Measurements from ENCODE around the gene TTC21A. TPM values are rescaled to one million over a fixed set of nuclear protein-coding genes. Genes with fewer than 3 reads are reported as not detected.

Gene TTC21A
- total RNA-seq, 6 donors from 2014 or later: 7.4 to 52.4 (median 14.3) TPM

DNA sequence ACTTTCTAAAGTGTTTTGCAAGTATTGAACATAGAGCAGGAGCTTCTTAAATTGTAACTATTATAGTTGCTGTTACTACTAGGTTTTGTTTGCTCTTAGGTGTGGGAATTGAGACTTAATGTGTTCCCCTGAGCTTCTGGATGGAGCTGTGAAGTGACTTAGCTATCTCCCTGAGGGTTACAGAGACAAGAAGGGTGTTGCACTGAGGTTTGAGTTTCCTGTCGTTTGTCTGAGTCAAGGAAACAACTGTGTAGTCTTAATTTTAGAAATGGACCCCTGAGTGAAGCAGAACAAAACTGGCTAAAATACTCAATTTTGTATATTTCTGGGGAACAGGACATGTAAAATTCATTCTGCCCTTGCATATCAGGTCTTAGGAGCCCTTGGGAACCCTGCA lies 20.4 kb downstream of the TTC21A start:
- WGBS, 2 donors: 21 to 26% methylated on average over 1 of the region's 1 CpG
- Histone ChIP-seq H3K27me3 (no peaks in the 10 kb centered on the region), H3K9me3 (no peaks in the 10 kb centered on the region), H3K4me1 (peaks cover 34 to 54% (median 35%) of the 10 kb centered on the region in 4 donors), H3K4me3 (no peak overlapping the region), H3K27ac (peak overlapping the region in 3 of 4 donors; percentile 3 to 76 (median 63)), H3K36me3 (no peaks in the 10 kb centered on the region)
- no peak for DNase-seq
- ATAC-seq (ENCODE audit: low FRiP score in 2 of 2): no peak
- TF ChIP-seq EP300 (IDR thresholded peaks at IDR 0.05) (no peak), POLR2AphosphoS5 (IDR thresholded peaks at IDR 0.05) (no peak), POLR2A (IDR thresholded peaks at IDR 0.05) (no peak)
- TF ChIP-seq, protein P1, sequence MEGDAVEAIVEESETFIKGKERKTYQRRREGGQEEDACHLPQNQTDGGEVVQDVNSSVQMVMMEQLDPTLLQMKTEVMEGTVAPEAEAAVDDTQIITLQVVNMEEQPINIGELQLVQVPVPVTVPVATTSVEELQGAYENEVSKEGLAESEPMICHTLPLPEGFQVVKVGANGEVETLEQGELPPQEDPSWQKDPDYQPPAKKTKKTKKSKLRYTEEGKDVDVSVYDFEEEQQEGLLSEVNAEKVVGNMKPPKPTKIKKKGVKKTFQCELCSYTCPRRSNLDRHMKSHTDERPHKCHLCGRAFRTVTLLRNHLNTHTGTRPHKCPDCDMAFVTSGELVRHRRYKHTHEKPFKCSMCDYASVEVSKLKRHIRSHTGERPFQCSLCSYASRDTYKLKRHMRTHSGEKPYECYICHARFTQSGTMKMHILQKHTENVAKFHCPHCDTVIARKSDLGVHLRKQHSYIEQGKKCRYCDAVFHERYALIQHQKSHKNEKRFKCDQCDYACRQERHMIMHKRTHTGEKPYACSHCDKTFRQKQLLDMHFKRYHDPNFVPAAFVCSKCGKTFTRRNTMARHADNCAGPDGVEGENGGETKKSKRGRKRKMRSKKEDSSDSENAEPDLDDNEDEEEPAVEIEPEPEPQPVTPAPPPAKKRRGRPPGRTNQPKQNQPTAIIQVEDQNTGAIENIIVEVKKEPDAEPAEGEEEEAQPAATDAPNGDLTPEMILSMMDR (IDR thresholded peaks at IDR 0.05): no peak

DNA sequence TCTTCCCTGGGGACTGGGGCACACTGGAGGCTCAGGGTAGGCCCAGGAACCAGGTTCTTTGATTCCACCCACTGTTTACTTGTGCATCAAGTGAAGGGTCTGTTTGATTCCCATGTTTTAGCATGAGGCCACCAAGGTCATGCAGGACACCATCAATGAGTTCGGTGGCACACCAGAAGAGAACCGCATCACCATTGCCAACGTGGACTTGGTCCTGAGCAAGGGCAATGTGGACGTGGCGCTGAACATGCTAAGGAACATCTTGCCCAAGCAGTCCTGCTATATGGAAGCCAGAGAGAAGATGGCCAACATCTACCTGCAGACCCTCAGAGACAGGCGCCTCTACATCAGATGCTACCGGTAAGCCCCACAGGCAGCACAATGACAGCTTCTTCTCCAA lies 21.5 kb downstream of the TTC21A start:
- 96 to 100% methylated on average over 2 to 7 of the region's 7 CpGs for WGBS, 2 donors
- DNase-seq (no peak), ATAC-seq (ENCODE audit: low FRiP score in 2 of 2) (no peak)
- H3K27ac ChIP-seq: peak overlapping the region in 1 of 4 donors; percentile 63
- H3K27me3 ChIP-seq: no peaks in the 10 kb centered on the region
- no peaks in the 10 kb centered on the region for H3K9me3 ChIP-seq
- H3K4me1 ChIP-seq: peaks cover 44 to 65% (median 45%) of the 10 kb centered on the region in 4 donors
- H3K4me3 ChIP-seq: no peak overlapping the region
- H3K36me3 ChIP-seq: peaks cover 0 to 6% (median 0%) of the 10 kb centered on the region in 4 donors
- TF ChIP-seq, protein P1 (IDR thresholded peaks at IDR 0.05): no peak
- TF ChIP-seq EP300 (IDR thresholded peaks at IDR 0.05): no peak
- no peak for TF ChIP-seq POLR2A (IDR thresholded peaks at IDR 0.05)
- no peak for TF ChIP-seq POLR2AphosphoS5 (IDR thresholded peaks at IDR 0.05)

DNA sequence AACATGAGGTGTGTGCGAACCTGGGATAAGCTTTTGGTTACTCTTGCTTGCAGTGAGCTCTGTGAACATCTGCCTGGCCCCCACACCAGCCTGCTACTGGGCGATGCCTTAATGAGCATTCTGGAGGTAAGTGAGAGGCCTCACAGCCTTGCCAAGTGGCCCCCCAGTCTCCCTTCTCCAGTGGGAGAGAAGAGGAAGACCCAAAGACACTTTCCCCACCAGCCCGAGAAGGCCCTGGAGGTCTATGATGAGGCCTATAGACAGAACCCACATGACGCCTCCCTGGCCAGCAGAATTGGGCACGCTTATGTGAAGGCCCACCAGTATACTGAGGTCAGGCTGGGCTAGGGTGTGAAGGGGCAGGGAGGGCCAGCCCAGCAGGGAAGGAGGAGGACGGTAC lies 22.5 kb downstream of the TTC21A start:
- no peak for DNase-seq
- Histone ChIP-seq H3K4me1 (peaks cover 54 to 75% (median 55%) of the 10 kb centered on the region in 4 donors), H3K4me3 (no peak overlapping the region), H3K36me3 (peaks cover 0 to 6% (median 0%) of the 10 kb centered on the region in 4 donors), H3K27me3 (no peaks in the 10 kb centered on the region), H3K9me3 (no peaks in the 10 kb centered on the region), H3K27ac (peak overlapping the region in 3 of 4 donors; percentile 31 to 86 (median 82))
- no peak for ATAC-seq (ENCODE audit: low FRiP score in 2 of 2)
- TF ChIP-seq POLR2AphosphoS5 (IDR thresholded peaks at IDR 0.05) (no peak), EP300 (IDR thresholded peaks at IDR 0.05) (no peak)
- WGBS, 2 donors: 87 to 98% methylated on average over 6 of the region's 6 CpGs

DNA sequence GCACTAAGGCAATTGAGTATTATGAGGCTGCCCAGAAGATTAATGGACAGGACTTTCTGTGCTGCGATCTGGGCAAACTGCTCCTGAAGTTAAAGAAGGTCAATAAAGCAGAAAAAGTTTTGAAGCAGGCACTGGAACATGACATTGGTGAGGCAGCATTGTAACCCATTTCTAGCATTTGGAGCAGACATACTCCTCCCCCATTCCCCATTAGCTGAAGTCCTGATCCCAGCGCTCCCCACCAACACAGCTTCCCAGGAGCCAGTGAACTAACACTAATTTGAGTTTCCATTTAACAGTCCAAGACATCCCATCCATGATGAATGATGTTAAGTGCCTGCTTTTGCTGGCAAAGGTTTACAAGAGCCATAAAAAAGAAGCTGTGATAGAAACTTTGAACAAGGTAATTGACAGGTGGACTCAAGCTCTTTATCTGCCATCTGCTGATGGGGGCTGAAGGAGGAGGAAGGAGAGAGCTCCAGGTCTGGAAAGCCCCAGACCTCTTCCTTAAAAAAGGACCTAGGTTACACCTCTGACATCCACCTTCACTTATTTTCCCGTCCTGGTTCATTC lies 23.3 kb downstream of the TTC21A start:
- ATAC-seq (ENCODE audit: low FRiP score in 2 of 2) (no peak), DNase-seq (no peak)
- no peaks in the 10 kb centered on the region for H3K9me3 ChIP-seq
- 69 to 75% methylated on average over 3 of the region's 3 CpGs for WGBS, 2 donors
- TF ChIP-seq POLR2AphosphoS5 (IDR thresholded peaks at IDR 0.05): no peak
- TF ChIP-seq, protein P1 (IDR thresholded peaks at IDR 0.05): no peak
- peak in 1 of 4 donors; percentile 4 for TF ChIP-seq POLR2A (IDR thresholded peaks at IDR 0.05)
- no peak for TF ChIP-seq EP300 (IDR thresholded peaks at IDR 0.05)
- no peak overlapping the region for H3K4me3 ChIP-seq
- H3K27ac ChIP-seq: peak overlapping the region in 3 of 4 donors; percentile 31 to 86 (median 82)
- peaks cover 52 to 75% (median 57%) of the 10 kb centered on the region in 4 donors for H3K4me1 ChIP-seq
- peaks cover 0 to 6% (median 0%) of the 10 kb centered on the region in 4 donors for H3K36me3 ChIP-seq
- no peaks in the 10 kb centered on the region for H3K27me3 ChIP-seq

DNA sequence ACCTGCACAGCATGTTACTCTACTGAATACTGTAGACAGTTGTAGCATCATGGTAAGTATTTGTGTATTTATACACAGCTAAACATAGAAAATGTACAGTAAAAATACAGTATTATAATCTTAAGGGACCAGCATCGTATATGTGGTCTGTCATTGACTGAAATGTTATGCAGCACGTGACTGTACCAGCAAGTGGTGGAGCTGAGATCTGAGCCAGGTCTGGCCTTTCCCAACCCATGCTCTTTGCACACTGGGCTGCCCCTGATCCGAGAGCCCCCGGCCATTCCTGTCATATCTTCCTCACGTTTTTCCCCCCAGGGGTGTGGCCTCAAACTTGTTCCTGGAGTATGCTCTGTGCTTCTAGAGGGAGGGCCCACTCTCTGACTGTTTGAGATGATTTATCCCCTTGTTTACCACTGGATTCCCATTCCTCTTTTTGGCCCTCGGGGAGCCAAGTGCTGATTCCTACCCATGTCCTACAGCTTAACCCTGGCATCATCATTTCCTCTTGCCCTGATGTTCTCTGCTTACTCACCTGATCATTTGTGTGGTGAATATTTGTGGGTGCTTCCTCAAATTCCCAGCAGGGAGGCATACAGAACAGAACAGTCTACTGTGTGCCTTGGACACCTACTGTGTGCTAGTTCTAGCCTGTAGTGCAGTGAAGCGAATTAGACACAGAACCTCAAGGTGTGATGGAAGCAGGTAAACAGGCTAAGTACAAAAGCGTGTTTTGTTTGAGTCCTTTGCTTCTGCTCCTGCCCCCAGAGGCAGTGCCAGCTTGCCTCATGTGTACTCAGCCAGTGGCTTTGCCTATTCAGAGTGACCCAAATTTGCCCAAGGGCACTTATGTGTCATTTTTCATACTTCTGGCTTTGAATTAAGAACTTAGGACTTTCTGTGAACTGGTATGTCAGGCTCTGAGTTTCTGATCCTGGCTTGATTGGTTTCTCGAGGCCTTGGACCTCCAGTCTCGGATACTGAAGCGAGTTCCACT lies 24.9 kb downstream of the TTC21A start:
- DNase-seq (no peak), ATAC-seq (ENCODE audit: low FRiP score in 2 of 2) (peak in 1 of 2 donors; percentile 25)
- 63 to 66% methylated on average over 11 of the region's 11 CpGs for WGBS, 2 donors
- TF ChIP-seq EP300 (IDR thresholded peaks at IDR 0.05): peak in 1 of 4 donors; percentile 53
- no peak for TF ChIP-seq POLR2A (IDR thresholded peaks at IDR 0.05)
- TF ChIP-seq, protein P1 (IDR thresholded peaks at IDR 0.05): no peak
- peak; percentile 13 to 26 for TF ChIP-seq POLR2AphosphoS5 (IDR thresholded peaks at IDR 0.05)
- Histone ChIP-seq H3K4me3 (no peak overlapping the region), H3K36me3 (peaks cover 0 to 14% (median 4%) of the 10 kb centered on the region in 4 donors), H3K4me1 (peaks cover 51 to 75% (median 59%) of the 10 kb centered on the region in 4 donors), H3K27me3 (no peaks in the 10 kb centered on the region), H3K9me3 (no peaks in the 10 kb centered on the region), H3K27ac (peak overlapping the region; percentile 73 to 86 (median 84))
